PC-3 (cell line): ENCODE results near the gene PPP1R16B.

ENCODE experiments used
- EZH2 ChIP-seq: fragments of 300-600 bp; sonication (generic); IDR thresholded peaks from one replicate; pipeline ENCODE4 v1.6.1; 2017; ENCODE audit warnings: antibody characterized with exemption, mild to moderate bottlenecking, low read length; ENCODE audit not compliant: unreplicated experiment
- EZH2phosphoT487 ChIP-seq: fragments of 300-600 bp; sonication (generic); IDR thresholded peaks from 2 replicates; pipeline ENCODE4 v1.6.1; 2018; ENCODE audit warnings: mild to moderate bottlenecking, antibody characterized with exemption, low read length, borderline replicate concordance
- TF ChIP-seq, protein P1 (sequence below): fragments of 300-600 bp; sonication (generic); conservative IDR thresholded peaks from 2 replicates; pipeline ENCODE4 v1.5.1; 2017; ENCODE audit warnings: antibody characterized with exemption, low read depth, mild to moderate bottlenecking, low read length

DNA sequence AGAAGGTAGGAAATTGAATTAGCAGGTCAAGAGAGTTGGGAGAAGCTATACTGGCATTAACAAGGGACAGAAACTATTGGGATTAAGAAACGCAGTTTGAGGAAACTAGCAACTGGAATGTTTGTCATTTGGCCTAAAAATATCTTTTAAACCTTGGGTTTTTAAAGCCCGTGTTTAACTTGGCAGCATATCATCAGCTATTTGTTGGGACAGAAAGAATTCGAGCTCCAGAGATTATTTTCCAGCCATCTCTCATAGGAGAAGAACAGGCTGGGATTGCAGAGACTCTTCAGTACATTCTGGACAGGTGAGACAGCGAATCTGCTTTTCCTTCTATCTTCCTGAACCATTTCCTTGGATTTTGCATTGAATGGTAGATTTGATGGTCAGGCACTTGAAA, 39.4 kb upstream of the PPP1R16B start:
- TF ChIP-seq, protein P1, sequence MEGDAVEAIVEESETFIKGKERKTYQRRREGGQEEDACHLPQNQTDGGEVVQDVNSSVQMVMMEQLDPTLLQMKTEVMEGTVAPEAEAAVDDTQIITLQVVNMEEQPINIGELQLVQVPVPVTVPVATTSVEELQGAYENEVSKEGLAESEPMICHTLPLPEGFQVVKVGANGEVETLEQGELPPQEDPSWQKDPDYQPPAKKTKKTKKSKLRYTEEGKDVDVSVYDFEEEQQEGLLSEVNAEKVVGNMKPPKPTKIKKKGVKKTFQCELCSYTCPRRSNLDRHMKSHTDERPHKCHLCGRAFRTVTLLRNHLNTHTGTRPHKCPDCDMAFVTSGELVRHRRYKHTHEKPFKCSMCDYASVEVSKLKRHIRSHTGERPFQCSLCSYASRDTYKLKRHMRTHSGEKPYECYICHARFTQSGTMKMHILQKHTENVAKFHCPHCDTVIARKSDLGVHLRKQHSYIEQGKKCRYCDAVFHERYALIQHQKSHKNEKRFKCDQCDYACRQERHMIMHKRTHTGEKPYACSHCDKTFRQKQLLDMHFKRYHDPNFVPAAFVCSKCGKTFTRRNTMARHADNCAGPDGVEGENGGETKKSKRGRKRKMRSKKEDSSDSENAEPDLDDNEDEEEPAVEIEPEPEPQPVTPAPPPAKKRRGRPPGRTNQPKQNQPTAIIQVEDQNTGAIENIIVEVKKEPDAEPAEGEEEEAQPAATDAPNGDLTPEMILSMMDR, result no peak
- TF ChIP-seq EZH2 (no peak), EZH2phosphoT487 (no peak)
